ENCODE results near the gene UQCRC1. TPM values are rescaled to one million over a fixed set of nuclear protein-coding genes. Genes with fewer than 3 reads are reported as not detected.

UQCRC1 gene
- total and polyA plus RNA-seq, 12 donors: 723 to 1,330 (median 1,035) TPM

DNA sequence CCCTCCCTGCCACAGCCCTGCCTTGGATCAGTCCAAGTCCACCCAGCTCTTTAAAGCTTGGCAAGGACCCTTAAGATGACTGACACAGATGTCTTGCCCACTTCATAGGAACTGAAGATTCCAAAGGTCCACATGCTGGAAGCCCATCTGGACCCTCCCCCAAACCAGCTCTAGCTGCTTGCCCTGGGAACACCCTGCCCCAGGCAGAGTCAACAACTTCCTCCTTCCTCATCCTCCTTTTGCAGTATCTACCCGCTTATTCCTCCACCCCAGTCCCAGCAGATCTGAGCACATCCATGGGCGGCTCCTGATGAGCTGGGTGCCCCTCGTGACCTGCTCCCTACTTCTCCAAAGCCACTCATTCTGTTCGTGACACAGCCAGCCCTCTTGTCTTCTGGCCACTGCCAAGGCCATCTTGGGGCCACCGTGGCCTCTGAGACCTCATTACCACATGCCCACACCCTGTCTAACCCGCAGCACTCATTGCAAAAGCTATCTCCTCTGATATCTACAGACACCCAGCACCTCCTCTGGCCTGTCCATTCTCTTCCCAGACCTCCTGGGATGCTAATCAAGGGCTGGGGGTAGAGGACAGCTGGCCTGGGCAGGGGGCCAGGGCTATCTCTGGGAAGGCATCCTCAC lies 50.8 kb downstream of the UQCRC1 start:
- Histone ChIP-seq H3K4me3 (peak overlapping the region in 1 of 10 donors; percentile 72), H3K9me3 (no peaks in the 10 kb centered on the region), H3K27me3 (no peaks in the 10 kb centered on the region), H3K27ac (peak overlapping the region in 8 of 10 donors; percentile 7 to 86 (median 48)), H3K4me1 (peaks cover 9 to 74% (median 29%) of the 10 kb centered on the region in 9 donors), H3K36me3 (no peaks in the 10 kb centered on the region)
- DNase-seq: peak; percentile 25 to 33
- WGBS, 2 donors: 70 to 71% methylated on average over 6 of the region's 6 CpGs
- intact Hi-C loops (cut with DNase I): loop anchor here in 4 of 10 donors (5.0 to 10.0 kb wide), 3 partner anchors 49 to 284 kb away; partner anchors contain the start of genes UQCRC1 (in 2 of the 4) and ATRIP (in 1 of the 4)
- ATAC-seq: peak in 1 of 8 donors; percentile 0
- TF ChIP-seq CTCF (IDR thresholded peaks at IDR 0.05): peak in 6 of 9 donors; percentile 8 to 40 (median 16)

GRCh38 chr3:48556796-48557626 lies 52.4 kb downstream of the UQCRC1 start, which contains the start of gene PFKFB4:
Gene PFKFB4 (minus strand): TSS chr3:48556803. CDS start chr3:48556777, 26 bp downstream.
- intact Hi-C loops (cut with DNase I): loop anchor here in 5 of 10 donors (2.0 to 10.0 kb wide), 4 partner anchors 50 to 282 kb away; partner anchors contain the start of genes UQCRC1 (in 2 of the 5), ATRIP (in 1 of the 5) and SLC26A6 (in 1 of the 5)
- H3K9me3 ChIP-seq: no peaks in the 10 kb centered on the region
- DNase-seq (peak; percentile 99), ATAC-seq (peak; percentile 93 to 95 (median 94))
- peak within 1 kb of the TSS in 9 of 10 donors; percentile 52 to 86 (median 63) for H3K27ac ChIP-seq
- H3K36me3 ChIP-seq: no peaks in the 10 kb centered on the region
- H3K4me3 ChIP-seq: peak within 1 kb of the TSS in 9 of 10 donors; percentile 38 to 72 (median 62)
- no peaks in the 10 kb centered on the region for H3K27me3 ChIP-seq
- H3K4me1 ChIP-seq: peaks cover 9 to 79% (median 29%) of the 10 kb centered on the region in 9 donors
- TF ChIP-seq CTCF (IDR thresholded peaks at IDR 0.05): peak in 2 of 9 donors; percentile 17 to 18
- WGBS, 2 donors: 1% methylated on average over 51 to 53 of the region's 53 CpGs

DNA sequence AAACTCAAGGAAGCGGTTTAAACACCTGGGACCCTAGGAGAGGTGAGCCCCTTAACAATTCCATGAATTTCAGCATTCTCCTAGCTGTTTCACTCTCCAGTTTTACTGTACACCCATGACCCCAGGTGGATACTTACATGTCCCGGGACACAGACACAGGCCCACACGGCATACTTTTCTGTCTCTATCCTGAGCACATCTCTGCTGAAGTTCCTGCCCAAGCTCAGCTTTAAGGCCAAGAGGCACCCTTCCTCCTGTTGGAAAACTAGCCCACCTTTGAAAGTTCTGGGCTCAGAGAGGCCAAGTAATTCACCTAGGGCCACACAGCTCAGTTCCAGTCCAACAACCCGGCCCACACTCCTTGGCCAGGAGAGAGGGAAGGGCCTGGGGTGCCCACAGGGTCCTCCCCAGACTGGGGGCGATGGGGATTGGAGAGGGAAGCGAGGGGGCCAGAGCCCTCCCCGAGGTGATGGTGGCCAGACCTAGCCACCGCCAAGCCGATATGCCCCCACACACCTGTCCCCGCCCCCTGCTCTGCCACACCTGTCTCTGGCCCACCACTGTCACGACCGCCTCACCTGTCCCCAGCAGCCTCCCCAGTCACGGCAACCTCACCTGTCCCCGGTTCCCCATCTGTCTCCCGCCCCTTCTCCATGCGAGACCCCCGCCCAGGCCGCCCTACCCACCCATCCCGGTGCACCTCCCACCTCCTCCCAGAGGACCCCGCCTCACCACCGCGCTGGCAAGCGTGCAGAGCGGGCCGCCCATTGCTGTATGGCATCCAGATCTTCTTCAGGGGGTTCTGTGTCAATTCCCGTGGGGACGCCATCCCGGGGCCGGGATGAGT lies 53.3 kb downstream of the UQCRC1 start:
- no peak for TF ChIP-seq CTCF (IDR thresholded peaks at IDR 0.05)
- Histone ChIP-seq H3K27me3 (no peaks in the 10 kb centered on the region), H3K4me3 (peak overlapping the region in 9 of 10 donors; percentile 30 to 72 (median 62)), H3K9me3 (no peaks in the 10 kb centered on the region), H3K4me1 (peaks cover 9 to 74% (median 29%) of the 10 kb centered on the region in 9 donors), H3K36me3 (no peaks in the 10 kb centered on the region), H3K27ac (peak overlapping the region in 6 of 10 donors; percentile 21 to 86 (median 52))
- 20 to 22% methylated on average over 28 to 29 of the region's 29 CpGs for WGBS, 2 donors
- intact Hi-C loops (cut with DNase I): loop anchor here in 5 of 10 donors (2.0 to 10.0 kb wide), 4 partner anchors 51 to 281 kb away; partner anchors contain the start of genes UQCRC1 (in 2 of the 5), ATRIP (in 1 of the 5) and SLC26A6 (in 1 of the 5)
- ATAC-seq: peak in 1 of 8 donors; percentile 0
- no peak for DNase-seq
